ENCODE results near the gene GLT1D1.

- TF ChIP-seq CTCF (IDR thresholded peaks at IDR 0.05) (no peak), POLR2A (IDR thresholded peaks at IDR 0.05) (no peak)
These were observed 103.5 kb downstream of the GLT1D1 start for GRCh38 chr12:128956755-128957154.

Measured in esophagus squamous epithelium (tissue), 4 donors.